Glutamatergic neuron (in vitro differentiated cells): ENCODE measurements around the gene STRA8. TPM values are rescaled to one million over a fixed set of nuclear protein-coding genes. Genes with fewer than 3 reads are reported as not detected.

Experiments
- DNase-seq: peaks from one replicate; pipeline ENCODE4 v3.0.0; 2022
- H3K27ac Mint-ChIP-seq: one replicate; pipeline ENCODE4 v1.8.0; 2020; ENCODE audit warnings: mild to moderate bottlenecking, mixed read lengths, inconsistent platforms; ENCODE audit not compliant: unreplicated experiment
- H3K27me3 Mint-ChIP-seq: one replicate; pipeline ENCODE4 v1.8.0; 2020; ENCODE audit warnings: mild to moderate bottlenecking, moderate library complexity, mixed read lengths, inconsistent platforms; ENCODE audit not compliant: unreplicated experiment
- H3K36me3 Mint-ChIP-seq: one replicate; pipeline ENCODE4 v1.8.0; 2020; ENCODE audit warnings: mild to moderate bottlenecking, mixed read lengths, inconsistent platforms; ENCODE audit not compliant: unreplicated experiment
- H3K4me1 Mint-ChIP-seq: one replicate; pipeline ENCODE4 v1.8.0; 2020; ENCODE audit warnings: mild to moderate bottlenecking, low read depth, mixed read lengths, inconsistent platforms; ENCODE audit not compliant: unreplicated experiment
- H3K4me3 Mint-ChIP-seq: one replicate; pipeline ENCODE4 v1.8.0; 2020; ENCODE audit warnings: mild to moderate bottlenecking, mixed read lengths, inconsistent platforms; ENCODE audit not compliant: unreplicated experiment
- H3K9me3 Mint-ChIP-seq: one replicate; pipeline ENCODE4 v1.8.0; 2020; ENCODE audit warnings: mild to moderate bottlenecking, moderate library complexity, mixed read lengths, inconsistent platforms; ENCODE audit not compliant: unreplicated experiment
- total RNA-seq: library from RNA; stranded (reverse); fragmentation: NEBNext Ultra II Directional; extraction: Animal tissue kit (Norgen Biotek cat#: 25700); gene quantifications from one replicate; pipeline ENCODE4 v1.2.1, GENCODE V29; 2021; ENCODE audit not compliant: unreplicated experiment
- TF ChIP-seq, protein P1 (sequence below): fragments of 200-600 bp; sonication (generic); IDR thresholded peaks from one replicate; pipeline ENCODE4 v1.5.0; 2021; ENCODE audit not compliant: partially characterized antibody, unreplicated experiment

The STRA8 gene
- total RNA-seq, 1 donor from 2014 or later: not detected

DNA sequence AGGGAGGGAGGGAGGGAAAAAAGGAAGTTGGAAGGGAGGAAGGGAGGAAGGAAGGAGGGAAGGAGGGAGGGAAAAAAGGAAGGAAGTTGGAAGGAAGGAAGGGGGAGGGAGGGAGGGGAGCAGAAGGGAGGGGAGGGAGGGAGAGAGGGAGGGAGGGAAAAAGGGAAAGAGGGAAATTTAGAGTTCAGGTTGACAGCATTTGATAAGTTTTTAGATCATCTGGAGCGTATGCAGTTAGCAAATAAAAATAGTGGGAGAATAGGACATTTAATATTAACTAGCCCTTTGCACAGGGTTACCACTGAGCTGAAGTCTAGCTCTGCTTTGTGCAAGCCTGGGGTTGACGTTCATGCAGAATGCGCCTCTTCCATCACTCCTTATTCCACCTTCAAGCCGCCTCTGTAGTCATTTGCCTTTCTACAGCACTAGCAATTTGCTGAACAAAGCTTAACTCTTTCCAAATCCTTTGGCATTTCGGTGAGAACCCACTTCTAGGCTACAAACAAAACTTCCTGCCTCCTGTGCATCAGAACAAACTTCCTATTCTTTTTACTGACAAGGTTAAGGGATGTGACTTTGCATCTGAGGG is 8.6 kb downstream of the STRA8 start:
- Mint-ChIP-seq H3K9me3 (peaks cover 1% of the 10 kb centered on the region), H3K36me3 (peaks cover 1% of the 10 kb centered on the region), H3K27me3 (peaks cover 2% of the 10 kb centered on the region), H3K4me1 (no peaks in the 10 kb centered on the region), H3K27ac (no peak overlapping the region), H3K4me3 (no peak overlapping the region)
- TF ChIP-seq, protein P1, sequence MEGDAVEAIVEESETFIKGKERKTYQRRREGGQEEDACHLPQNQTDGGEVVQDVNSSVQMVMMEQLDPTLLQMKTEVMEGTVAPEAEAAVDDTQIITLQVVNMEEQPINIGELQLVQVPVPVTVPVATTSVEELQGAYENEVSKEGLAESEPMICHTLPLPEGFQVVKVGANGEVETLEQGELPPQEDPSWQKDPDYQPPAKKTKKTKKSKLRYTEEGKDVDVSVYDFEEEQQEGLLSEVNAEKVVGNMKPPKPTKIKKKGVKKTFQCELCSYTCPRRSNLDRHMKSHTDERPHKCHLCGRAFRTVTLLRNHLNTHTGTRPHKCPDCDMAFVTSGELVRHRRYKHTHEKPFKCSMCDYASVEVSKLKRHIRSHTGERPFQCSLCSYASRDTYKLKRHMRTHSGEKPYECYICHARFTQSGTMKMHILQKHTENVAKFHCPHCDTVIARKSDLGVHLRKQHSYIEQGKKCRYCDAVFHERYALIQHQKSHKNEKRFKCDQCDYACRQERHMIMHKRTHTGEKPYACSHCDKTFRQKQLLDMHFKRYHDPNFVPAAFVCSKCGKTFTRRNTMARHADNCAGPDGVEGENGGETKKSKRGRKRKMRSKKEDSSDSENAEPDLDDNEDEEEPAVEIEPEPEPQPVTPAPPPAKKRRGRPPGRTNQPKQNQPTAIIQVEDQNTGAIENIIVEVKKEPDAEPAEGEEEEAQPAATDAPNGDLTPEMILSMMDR: no peak
- DNase-seq: no peak

DNA sequence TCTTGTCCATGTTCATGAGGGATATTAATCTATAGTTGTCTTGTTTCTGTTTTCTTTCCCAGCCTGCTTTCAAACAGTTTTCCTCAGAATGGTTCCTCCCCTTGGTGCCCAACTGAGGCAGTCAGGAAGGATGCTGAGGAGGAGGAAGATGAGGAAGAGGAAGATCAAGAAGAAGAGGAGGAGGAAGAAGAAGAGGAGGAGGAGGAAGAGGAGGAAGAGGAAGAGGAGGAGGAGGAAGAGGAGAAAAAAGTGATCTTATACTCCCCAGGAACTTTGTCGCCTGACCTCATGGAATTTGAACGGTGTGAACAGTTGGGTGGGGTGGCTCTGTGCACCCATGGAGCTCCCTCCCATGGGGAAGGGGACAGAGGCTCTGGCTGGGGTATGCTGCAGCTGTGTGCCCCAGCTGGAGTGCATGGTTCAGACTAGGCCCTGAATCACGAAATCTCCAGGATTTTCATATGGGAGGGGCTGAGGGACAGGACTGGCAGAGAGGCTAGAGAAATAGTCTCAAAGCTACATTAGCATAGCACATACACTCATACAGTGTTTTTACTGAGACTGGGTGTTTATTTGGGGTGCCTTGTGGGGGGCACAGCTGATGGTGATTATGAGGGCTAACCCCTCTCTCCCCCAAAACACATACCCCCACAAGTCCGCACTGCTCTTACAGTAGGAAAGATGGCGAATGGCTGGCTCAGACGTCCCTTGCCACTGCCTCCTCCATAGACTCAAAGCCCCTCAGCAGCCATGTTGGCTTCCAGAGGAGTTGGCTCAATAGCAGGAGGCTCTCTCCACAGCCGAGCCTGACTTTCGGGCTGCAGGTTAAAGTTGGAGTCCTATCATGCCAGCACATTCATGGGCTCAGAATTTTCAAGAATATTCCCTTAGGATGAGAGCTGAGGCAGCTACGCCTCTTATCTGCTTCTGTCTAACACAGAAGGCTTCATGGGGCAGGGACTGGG is 11.9 kb downstream of the STRA8 start:
- Mint-ChIP-seq H3K27ac (no peak overlapping the region), H3K4me3 (no peak overlapping the region)

DNA sequence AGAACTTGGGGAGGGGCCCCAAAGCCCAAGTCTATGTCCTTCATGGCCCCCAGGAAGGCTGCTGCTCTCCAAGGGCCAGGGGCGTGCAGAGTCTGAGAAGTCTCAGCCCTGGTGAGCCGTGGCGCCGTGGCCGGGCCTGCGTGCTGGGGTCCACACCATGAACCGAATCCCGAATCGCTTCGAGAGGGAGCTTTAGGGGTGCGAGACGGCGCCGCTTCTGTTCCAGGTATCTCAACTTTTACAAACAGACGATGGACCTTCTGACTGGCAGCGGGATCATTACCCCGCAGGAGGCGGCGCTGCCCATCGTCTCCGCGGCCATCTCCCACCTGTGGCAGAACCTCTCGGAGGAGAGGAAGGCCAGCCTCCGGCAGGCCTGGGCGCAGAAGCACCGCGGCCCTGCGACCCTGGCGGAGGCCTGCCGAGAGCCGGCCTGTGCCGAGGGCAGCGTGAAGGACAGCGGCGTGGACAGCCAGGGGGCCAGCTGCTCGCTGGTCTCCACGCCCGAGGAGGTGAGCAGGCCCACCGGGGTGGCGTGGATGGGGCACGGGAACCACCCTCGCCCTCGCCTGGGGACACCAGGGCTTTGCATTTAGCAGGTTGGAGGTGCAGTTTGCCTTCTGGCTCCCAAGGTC is 12.7 kb downstream of the STRA8 start:
- no peak overlapping the region for H3K4me3 Mint-ChIP-seq
- no peak for DNase-seq
- TF ChIP-seq, protein P1: no peak
- peaks cover 4% of the 10 kb centered on the region for H3K36me3 Mint-ChIP-seq
- no peak overlapping the region for H3K27ac Mint-ChIP-seq
- H3K4me1 Mint-ChIP-seq: no peaks in the 10 kb centered on the region
- peaks cover 1% of the 10 kb centered on the region for H3K9me3 Mint-ChIP-seq
- H3K27me3 Mint-ChIP-seq: no peaks in the 10 kb centered on the region

More for the DNA sequence above, 11.9 kb downstream of the STRA8 start:
- TF ChIP-seq, protein P1: no peak
- Mint-ChIP-seq H3K27me3 (no peaks in the 10 kb centered on the region), H3K4me1 (no peaks in the 10 kb centered on the region), H3K9me3 (peaks cover 1% of the 10 kb centered on the region), H3K36me3 (peaks cover 4% of the 10 kb centered on the region)
- DNase-seq: no peak

DNA sequence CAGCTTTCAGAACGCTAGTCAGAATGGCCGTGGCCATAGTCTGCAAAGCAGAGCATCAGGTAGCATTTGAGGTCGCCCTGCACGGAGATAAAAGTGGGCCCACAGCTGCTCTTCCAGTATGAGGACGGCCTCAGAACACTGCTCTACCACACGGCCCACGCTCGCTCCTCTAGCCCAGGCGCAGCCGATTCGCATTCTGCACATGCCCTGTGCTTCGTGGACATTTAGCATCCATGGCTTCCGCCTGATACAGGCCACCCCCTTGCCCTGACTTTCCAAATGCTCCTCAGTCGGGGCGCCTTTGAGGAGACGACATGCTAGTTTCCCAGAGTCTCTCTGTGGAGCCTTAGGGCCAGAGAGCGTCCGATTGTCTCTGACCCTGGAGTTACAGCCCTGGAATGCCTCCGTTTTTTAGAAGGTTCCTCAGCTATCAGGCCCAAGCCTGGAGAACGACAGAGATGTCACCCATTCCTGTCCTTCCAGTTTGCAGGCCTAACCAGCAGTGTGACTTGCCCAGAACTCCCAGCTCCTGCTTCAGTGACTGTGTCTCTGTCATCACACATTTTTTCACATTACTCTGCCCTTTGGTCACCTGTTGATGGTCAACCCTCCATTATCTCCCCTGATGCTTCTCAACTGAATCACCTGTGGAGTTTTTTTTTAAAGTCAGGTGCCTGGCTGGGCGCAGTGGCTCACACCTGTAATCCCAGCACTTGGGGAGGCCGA is 14.3 kb downstream of the STRA8 start:
- Mint-ChIP-seq H3K4me1 (no peaks in the 10 kb centered on the region), H3K27me3 (no peaks in the 10 kb centered on the region), H3K9me3 (no peaks in the 10 kb centered on the region), H3K27ac (no peak overlapping the region), H3K4me3 (no peak overlapping the region), H3K36me3 (peaks cover 4% of the 10 kb centered on the region)
- DNase-seq: no peak
- TF ChIP-seq, protein P1: no peak
